GM21447 (cell line): ENCODE results near the gene OSBPL10.

Experiments
- ATAC-seq: cut with Tn5 transposase; IDR thresholded peaks from one replicate; pipeline ENCODE4 v1.9.1; 2021; ENCODE audit not compliant: unreplicated experiment

The OSBPL10 gene

DNA sequence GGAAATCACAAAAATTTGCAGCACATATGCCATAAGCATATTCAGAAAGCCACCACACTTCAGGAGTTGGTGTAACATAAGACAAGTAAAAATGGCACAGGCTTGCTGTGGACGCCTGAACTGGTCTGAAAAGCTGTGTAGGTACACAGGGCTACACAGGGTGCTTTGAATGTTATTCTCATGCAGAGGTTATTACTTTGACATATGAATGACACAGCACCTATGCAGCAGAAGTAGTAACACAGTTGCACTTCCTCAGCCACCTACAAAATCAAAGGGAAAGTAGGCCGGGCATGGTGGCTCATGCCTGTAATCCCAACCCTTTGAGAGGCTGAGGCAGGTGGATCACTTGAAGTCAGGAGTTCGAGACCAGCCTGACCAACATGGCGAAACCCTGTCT, 54.5 kb downstream of the OSBPL10 start:
- ATAC-seq: no peak

DNA sequence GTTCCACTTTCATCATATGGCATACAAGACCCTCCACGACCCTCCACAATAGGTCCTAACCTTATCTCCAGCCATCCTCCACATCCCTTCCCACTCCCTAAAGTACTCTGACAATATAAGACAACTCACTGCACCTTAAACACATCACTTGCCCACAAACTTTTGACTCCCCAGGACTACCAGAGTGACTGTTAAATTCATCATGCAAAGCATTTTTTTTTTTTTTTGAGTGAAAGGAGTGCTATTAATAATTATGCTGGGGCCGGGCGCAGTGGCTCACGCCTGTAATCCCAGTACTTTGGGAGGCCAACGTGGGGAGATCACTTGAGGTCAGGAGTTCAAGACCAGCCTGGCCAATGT, 55.8 kb downstream of the OSBPL10 start:
- no peak for ATAC-seq

DNA sequence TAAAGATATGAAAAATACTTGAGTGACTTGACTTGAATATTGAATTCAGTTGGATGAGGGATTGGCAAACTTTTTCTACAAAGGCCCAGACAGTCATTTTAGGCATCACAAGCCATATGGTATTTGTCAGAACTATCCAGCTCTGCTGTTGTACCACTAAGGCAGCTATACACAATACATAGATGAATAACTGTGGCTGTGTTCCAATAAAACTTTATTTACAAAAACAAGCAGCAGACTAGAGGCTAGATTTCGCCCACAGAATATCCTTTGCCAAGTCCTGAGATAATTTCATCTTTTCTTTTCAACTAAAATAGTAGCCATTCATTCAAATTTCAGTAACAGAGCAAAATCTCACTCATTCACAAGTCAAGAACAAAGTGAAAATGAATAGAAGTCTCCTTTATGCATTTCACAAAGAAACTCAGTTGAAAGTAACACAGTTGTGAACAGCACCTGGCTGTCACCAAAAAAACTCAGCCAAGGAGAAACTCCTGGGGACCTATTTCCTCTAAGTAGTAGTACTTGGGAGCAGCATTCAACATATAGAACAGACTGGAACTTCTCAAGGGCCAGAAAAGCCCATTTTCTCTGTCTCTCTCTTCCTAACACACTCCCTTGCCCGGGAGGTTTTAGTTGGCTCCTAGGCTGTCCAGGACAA, 56.3 kb downstream of the OSBPL10 start:
- ATAC-seq: no peak

DNA sequence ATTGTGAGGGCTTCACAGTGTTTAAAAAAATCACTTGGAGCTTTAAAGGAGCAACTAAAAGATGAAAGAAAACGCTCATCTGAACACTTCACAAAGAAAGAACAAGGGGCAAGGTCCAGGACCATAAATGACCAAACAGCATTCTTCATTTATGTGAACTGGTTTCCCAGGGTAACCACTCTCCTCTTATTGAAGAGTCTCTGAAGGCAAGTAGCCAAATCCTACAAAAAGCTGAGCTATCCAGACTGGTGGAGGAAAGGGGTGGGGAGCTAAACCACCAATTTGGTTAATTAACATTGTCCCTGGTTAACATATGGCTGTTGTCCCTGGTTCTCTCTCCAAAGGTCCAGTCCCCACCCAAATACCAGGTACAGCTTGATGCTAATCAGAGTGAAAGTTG, 58.1 kb downstream of the OSBPL10 start:
- ATAC-seq: no peak

DNA sequence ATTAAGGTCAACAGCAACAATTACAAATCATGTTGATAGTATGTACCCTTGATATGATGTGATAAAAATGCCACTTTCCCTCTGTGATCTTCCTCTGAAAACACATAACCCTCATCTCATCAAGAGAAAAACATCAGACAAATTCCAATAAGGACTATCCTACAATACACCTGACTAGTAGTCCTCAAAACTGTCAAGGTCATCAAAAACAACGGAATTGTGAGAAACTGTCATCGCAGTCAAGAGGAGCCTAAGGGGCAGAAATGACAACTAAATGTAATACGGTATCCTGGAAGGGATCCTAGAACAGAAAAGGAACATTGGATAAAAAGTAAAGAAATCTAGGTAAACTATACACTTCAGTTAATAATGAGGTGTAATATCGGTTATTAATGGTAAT, 59.2 kb downstream of the OSBPL10 start:
- ATAC-seq: no peak

GRCh38 chr3:31920310-31920709, 60.8 kb downstream of the OSBPL10 start:
- no peak for ATAC-seq

- no peak for ATAC-seq
Measured at GRCh38 chr3:31919528-31919927, 61.5 kb downstream of the OSBPL10 start.

- peak; percentile 71 for ATAC-seq
Measured at GRCh38 chr3:31918179-31919150, 62.6 kb downstream of the OSBPL10 start.

DNA sequence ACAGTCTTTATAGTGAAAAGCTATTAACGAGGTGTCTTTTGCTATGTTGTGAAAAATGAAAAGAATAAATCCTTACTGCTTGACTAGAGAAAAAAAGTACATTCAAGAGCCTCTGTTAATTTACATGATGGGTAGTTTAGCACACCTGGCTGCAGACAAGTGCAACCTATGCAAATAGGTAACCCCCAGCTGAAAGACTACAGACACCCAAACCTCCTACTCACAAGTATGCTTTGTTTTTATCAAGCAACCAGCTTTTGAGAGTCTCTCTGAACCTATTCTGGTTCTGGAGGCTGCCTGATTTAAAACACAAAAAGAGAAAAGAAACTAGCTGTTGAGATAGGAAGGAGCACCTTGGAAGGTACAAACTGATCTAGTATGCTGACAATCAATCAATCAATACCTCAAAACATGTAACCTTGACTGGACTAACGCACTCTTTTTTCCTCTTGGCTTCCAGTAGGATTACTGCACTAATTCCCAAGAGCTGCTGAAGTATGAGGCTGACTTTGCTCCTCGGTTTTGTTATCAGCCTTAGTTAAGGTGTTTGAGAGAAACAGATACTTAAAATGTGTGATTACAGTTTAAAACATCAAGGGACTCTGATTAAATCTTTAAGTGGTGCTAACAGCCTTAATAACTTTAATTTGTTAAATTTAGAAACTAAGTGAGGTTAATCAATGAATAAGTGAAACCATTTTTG, 63.6 kb downstream of the OSBPL10 start:
- ATAC-seq: peak; percentile 79

- no peak for ATAC-seq
Measured at GRCh38 chr3:31911643-31912042, 69.4 kb downstream of the OSBPL10 start.

DNA sequence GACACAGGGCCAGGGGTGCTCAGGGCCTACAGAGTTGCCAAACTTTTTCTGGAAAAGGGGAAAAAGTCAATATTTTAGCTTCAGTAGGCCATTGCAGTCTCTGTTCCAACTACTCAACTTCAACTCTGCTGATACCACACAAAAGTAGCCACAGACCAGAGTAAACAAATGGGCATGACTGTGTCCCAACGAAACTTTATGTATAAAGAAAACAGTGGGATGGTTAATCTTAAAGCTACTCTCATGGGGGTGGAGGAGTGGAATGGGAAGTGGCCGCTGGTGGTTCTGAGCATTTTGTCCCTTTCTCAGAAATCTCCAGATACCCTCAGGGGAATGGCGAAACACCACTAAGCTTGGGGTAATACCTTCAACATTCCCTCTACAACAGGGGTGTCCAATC, 69.9 kb downstream of the OSBPL10 start:
- ATAC-seq: no peak

- ATAC-seq: no peak
Measured at GRCh38 chr3:31909455-31909854, 71.6 kb downstream of the OSBPL10 start.

DNA sequence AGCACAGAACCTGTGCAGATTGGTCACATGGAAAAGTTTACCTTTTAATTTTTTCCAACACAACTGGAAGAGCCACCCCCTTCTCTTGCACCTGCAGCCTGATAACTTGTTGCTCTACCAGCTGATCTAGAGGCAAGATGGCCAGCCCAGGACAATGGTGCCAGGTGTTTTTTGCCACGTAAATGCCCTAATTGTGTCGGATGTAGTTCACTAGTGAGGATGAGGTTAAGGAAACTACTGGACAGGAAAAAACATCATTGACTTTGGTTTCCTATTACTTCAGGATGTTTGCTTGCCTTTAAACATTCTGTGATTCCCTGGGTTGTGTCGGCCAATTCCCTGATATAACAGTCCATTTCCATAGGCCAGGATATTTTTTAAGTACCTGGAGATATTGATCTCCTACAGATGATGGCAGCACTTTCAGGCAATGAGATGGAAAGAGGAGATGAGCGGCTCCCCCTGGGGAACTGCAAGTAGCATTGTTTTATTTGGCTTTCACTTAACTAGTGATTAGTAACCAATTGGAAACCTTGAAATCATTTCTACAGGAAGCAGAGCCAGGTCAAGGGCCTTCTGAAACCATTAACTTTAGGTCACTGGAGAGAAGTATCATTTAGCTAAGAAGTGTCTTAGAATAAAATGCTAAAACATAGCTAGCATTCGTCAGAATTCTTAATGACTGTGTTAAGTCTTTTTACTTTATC, 72.5 kb downstream of the OSBPL10 start:
- ATAC-seq: no peak

GRCh38 chr3:31906182-31906581, 74.9 kb downstream of the OSBPL10 start:
- ATAC-seq: no peak

DNA sequence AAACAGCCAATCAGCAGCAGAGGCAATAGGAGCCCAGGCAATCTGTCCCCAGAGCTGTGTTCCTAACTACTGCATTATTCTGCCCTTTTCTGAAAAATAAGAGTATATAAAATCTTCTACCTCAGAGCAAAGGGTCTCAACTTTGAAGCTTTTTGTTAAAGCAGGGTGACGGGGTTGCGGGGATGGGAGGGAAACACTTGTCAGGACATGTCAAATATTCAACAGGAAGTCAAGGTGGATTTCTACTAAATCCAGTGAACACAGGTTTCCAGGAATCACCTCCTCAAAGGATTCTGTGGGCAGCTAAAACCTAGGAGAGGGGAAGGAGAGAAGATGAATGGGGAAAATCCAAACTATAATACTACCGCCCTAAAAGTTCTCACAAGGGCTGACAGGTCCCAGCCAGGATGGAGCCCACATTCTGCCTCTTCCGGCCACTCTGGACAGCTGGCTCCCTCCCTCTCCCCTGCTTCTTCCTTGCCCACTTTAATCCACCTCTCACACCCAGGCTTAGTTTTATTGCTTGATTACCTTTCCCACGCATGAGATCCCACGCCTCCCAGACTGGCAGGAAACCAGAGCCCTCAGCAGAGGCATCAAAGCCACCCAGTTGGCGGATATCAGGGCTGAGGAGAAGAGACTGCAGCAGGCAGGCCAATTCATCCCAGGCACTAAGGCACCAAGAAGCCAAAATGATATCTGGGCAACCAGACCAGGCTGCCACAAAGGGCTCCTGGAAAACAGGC, 77.2 kb downstream of the OSBPL10 start:
- ATAC-seq: no peak

- ATAC-seq: no peak
Measured at GRCh38 chr3:31900583-31900982, 80.5 kb downstream of the OSBPL10 start.

DNA sequence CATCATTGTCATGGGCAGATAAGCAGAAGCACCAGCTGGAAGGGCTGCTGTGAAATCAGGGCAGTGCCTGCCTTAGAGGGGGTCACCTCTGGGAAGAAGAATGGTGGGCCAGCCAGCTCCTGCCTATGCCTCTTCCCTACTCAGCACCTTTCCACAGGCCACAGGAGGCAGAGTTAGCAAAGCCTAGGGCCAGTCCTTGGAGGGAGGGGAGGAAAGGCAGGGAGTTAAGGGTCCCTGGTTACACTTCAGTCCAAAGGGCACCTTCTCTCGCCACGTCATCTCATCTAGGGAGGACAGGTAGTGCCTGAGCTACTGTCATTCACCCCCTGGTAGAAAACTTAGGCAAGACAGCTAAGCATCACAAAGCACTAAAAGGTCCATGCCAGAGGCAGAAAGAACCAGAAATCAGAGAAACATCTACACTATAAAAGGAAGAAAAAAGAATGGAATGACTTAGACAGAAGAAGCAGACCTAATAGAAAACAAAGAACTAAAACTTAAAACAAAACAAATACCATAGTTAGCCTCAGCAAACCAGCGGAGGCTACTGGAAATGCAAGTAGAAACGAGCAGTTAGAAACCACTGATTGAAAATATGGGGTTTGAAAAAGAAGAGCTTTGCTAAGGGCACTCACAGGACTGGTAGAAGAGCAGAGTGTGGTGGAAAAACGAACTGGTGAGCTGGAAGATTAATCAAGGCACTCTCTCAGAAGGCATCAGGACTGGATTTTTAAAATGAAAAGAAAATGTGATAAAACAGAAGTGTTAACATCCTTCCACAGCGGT, 84.2 kb downstream of the OSBPL10 start:
- no peak for ATAC-seq

GRCh38 chr3:31896026-31896425, 85.0 kb downstream of the OSBPL10 start:
- no peak for ATAC-seq

GRCh38 chr3:31895471-31895870, 85.6 kb downstream of the OSBPL10 start:
- ATAC-seq: no peak
